ENCODE data around the gene TUBB1.
A peak's percentile ranks its signal among the peaks of the same experiment; 100 is the strongest.
"Not testable (repeated sequence)": the region's sequence is repeated elsewhere in the genome, so short reads cannot be mapped to it uniquely, and the experiment has no call there.

Gene TUBB1

DNA sequence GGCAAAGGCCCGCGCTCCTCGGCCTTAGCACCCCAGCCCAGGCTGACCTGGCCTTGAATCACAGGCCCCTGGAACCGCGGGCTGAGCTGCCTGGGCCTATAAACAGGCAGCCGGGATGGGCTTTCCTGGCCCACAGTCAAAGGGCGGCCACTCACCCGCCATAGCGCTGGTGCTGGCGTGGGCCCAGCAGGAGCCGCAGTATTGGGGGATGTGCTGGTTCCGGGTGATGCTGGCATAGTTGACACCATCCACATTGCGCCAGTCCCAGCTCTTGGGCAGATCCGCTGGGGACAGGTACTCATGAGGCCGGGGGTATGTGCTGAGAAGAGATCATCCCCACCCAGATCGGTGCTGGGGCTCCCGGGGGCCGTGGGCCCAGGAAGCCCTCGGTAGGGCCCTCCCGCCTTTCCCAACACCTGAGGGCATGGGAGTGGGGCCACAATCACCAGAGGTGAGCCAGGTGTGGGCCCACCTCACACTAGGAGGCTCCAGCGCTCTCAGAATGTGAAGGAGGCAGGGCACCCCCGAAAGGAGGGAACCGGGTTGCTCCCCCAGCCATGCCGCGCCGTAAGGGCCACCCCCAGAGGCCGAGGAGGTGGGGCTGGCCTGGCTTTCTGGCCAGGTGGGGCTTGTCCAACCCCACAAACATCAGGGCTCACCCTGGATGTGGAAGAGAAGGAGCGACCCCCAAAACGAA lies 12.9 kb upstream of the TUBB1 start:
- DNase-seq = no peak

DNA sequence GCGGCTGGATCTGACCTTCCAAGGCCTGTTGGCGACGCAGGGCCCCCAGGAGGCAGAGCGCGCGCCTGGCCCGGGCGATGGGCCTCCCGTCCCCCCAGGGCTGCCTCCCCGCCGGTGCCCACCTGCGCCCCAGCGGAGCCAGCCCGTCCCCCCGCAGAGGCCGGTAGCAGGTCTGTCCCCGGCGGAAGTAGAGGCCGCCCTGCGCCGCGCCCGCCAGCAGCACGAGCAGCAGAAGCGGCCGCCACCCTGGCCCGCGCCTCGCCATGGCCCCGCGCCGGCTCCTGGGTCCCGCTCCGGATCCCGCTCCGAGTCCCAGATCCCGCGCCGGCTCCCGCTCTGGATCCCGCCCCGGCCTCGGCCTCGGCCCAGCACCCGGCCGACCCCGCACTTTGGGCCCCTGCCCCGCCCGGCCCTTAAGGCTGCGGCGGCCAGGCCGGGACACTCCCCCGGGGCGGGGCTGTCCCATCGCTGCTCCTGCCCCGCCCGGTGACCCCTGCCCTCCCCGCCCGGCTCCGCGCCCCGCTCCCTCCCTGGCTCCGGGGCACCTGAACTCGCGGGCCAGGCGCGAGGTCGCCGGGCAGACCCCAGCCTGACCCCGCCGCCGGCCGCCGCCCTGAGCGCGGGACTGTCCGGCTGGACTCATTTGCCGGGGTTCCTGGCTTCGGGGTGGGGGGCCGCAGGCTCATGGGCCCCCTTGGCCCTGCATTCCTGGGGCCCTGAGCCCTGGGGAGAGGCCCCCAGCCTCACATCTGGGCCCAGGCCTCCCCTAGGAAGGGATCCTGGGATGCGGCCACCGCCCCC lies 12.2 kb upstream of the TUBB1 start, which contains the start of gene CTSZ:
Gene CTSZ (minus strand): TSS at position 391 of the 801 bp plus-strand sequence. CDS start 126 bp downstream, at position 265.
- peak in 4 of 5 experiments; percentile 17 to 69 (median 30) for DNase-seq

DNA sequence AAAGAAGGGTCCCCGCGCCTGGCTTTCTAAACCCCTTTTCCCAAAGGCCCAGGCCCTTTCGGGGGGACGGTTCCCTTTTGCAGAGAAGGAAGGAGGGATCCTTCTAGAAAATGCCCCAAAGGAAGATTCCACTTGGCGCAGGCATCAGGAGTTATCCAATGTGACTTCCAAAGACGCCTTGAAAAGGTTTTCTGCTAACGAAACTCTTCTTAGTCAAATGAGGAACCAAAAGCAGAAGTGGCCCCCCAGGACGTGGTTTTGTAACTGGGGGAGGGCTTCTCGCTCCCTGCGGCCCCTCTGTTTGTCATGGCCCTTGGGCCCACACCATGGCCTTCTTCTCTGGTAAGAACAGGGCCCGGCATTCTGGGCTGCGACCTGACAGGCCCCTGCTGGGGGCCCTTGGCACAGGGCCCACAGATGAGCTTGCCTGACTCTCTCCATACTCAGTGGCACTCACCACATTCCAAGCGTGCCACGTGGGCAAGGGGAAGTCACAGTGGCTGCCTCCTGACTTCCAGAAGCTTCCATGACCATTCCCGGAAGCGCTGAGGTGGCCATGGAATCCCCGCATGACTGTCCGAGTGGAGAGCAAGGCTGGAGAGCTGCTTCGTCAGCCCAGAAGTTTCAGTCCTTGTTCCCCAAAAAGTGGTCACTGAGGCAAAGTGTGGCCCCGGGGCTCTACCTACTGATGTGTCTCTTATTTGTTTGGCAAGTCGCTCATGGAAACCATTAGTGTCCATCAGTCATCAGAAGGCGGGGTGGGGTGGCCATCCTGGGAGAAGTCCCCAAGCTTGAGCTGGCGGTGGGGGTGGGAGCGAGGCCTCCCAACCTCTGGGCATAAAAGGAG lies 11.3 kb upstream of the TUBB1 start:
- DNase-seq = no peak

DNA sequence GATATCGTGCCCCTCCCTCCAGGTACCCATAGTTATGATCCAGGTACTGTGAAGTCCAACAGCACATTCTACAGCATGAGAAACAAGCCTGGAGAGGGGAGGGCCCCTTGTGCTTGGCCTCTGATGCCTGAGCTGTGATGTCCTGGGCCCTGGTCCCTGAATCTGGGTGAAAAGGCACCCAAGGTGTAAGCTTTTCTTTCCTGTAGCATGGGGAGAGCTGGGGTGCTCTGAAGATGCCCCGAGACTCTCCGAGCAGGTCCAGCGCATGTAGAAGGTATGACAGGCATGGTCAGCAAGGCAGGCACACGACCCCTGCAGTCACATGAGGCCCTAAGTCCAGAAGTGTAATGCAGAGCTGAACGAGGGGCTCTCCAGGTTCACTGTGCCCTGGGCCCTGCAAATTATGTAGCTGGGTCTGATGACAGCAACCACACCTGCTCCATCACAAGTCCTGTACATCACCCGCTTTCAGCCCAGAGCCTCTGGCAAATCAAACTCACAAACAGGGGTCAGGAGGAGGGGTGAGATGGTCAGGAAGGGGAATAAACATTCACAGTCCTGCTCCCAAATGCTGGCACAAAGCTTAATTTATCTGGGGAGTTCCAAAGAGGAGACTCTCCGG lies 10.4 kb upstream of the TUBB1 start:
- DNase-seq = no peak

DNA sequence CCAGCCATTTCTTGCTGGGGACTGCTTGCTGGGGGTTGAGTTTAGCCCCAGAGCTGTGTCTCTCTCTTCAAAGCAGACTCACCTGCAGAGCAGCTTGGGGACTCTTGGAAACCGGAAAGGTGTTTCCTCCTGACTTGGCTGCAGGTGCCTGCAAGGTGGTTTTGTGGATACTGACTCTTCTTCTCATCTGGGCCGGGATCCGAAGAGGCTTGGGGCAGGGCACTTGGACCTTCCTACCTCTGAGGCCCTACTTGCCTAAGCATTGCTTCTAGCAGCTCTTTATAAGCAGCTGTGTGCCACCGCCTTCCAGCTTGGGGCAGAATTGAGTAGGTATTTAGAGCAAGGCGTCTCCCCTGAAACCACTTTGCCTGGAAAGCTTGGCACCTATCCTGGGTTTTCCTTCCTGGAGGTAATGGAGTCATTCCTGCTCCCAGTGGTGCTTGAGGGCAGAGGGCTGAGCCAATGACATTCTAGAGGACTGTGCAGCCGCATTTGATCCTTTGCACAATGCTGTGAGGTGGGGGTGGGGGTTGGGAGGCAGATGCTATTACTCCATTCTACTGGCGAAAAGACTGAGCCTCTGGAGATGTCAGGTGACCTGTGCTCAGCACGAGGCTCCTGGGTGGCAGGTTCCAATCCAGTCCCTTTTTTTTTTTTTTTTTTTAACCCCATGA lies 8.8 kb upstream of the TUBB1 start:
- no peak for DNase-seq

DNA sequence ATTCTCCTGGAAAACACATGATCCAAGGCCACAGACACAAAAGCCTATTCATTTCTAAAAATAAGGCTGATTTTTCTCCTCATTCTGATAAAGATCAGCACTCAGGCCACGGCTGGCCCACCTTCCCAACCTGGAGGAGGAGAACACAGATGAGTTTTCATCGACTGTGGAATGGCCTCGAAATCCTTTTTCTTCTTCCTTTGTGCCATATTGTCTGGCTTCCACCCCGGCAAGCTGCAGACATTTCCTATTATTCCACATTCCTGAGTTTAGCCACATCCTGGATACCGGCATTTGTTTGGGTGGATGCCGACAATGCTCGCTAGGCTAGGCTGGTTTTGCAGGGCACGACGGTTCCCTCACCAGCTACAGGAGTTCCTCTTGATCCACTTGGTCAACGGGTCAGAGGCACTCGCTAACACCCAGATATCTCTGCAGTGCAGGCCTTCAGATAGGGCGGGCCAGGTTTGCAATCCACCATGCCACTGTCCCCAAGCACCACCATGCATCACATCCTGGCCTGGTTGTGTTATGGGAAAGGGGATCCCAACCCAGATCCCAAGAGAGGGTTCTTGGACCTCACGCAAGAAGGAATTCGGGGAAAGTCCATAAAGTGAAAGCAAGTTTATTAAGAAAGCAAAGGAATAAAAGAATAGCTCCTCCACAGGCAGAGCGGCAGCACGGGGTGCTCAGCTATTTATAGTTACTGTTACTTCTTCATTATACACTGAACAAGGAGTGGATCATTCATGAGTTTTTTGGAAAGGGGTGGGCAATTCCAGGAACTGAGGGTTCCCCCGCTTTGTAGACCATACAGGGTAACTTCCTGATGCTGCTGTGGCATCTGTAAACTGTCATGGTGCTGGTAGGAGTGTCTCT lies 8.0 kb upstream of the TUBB1 start:
- peak in 1 of 5 experiments; percentile 38 for DNase-seq

DNA sequence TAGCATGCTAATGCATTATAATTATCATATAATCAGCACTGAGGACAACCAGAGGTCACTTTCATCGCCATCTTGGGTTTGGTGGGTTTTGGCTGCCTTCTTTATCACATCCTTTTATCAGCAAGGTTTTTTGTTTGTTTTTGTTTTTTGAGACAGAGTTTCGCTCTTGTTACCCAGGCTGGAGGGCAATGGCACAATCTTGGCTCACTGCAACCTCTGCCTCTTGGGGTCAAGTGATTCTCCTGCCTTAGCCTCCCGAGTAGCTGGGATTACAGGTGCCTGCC lies 7.4 kb upstream of the TUBB1 start:
- DNase-seq = not testable (repeated sequence)

DNA sequence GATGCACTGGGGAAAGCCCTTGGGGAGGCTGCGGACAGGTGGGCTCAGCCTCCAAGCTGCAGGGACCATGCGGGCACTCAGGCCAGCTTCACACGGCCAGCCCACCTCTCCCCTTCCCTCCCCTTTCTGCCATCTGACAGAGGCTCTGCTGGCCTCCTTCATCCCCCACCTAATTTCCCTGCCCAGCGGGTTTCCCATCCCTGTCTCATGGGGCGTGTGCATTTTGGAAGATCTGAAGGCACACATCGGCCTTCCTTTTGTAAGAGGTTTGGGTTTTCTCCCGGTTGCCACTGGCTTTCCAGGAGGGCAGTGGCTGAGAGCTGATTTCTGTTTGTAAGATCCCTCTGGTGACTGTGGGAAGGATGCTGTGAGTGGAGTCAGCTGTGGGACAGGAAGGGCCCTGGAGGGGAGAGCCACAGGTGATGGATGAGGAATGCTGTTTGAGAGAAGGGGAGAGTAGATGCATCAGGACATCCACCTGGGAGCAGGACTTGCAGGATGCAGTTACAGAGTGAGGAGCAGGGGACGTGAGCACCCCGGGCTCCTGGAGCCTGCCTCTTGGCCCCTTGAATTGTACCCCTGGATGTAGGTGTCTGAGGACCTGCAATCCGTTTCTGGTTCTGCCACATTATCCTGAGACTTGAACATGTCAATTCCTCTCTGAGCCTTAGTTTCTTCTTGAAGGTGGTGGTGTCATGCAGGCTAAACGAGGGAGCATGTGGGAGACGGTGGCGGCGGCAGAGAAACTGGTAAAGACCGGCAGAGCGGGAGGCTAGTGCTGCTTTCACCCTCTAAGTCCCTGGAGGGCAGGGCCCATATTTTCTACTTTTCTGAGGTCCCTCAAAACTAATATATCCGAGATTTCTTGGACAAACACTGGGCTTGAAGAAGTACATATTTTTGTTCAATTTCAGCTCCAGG lies 5.9 kb upstream of the TUBB1 start:
- DNase-seq = no peak

DNA sequence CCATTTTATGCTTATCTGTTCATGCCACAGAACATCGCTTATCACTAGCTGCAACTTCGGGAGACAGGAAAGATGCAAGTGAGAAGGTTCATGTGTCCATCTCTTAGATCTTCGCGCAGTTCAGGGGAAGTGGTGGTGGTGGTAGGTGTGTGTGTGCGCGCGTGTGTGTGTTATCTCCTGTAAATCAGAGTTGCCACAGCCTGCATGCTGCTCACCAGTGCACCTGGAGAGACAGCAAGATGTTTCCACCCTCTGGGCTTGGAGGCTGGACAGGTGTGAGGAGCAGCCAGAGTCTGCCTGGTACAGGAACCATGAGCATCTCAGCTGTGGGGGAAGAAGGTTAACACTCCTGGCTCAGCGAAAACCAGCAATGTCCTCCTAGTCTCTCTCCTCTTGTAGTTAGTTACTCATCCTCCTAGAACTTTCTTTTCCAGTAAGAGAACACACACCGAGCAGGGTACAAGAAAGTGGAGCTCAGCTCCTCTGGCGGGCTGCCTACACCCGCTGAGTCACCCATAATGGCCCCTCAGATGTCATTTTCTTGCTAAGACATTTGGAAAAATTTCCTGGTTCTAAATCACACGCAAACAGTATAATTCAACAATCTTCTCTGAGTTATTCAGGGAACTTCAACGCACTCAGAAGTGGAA lies 5.1 kb upstream of the TUBB1 start:
- peak in 2 of 5 experiments; percentile 47 to 93 for DNase-seq

DNA sequence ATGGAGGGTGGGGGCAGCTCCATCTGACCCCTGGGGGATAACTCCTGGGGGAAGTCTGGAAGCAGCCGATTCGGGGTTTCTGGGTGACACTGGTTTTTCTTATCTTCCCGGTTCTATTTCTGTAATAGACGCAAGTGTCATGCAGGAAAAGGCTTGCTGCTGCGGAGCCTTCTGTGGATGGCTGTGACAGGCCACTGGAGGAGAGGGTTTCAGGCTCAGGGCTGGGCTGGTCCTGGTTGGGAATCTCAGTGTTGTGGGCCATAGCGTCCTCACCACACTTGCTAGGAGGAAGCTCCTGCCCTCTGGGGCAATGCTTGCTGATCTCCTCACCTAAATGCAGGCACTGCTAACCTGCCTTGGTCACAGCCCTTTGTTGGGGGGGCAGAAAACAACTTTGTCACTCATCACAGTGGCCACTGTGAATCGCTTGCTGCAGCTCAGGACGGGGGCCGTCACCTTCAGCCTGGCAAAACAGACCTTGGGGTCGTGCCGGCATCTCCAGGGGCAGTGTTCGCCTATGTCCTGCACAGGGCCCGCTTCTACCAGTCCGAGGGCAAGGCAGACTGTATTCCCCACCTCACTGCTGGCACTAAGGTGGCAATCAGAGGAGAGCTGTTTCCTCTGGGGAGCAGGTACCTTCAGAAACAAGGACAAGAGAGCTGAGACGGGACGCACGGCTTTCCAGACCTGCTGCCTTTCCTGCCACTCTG lies 4.4 kb upstream of the TUBB1 start:
- no peak for DNase-seq

DNA sequence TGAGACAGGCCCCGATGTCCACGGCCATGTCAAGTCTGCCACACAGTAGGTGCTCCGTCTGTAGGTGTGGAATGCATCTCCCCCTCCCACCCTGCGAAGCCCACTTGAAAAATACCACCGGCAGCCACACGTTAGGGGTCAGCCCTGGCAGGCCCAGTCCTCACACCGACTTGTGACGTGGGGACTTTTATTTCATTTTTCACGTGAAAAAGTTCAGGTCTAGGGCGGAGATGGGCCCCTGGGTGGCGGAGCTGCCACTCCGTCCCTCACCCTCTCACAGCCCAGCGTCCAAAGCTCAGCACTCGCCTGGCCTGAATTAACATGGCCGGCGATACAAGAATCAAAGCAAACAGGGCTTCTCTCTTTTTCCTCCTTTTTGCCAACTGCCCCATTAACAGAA lies 3.8 kb upstream of the TUBB1 start:
- DNase-seq = no peak

DNA sequence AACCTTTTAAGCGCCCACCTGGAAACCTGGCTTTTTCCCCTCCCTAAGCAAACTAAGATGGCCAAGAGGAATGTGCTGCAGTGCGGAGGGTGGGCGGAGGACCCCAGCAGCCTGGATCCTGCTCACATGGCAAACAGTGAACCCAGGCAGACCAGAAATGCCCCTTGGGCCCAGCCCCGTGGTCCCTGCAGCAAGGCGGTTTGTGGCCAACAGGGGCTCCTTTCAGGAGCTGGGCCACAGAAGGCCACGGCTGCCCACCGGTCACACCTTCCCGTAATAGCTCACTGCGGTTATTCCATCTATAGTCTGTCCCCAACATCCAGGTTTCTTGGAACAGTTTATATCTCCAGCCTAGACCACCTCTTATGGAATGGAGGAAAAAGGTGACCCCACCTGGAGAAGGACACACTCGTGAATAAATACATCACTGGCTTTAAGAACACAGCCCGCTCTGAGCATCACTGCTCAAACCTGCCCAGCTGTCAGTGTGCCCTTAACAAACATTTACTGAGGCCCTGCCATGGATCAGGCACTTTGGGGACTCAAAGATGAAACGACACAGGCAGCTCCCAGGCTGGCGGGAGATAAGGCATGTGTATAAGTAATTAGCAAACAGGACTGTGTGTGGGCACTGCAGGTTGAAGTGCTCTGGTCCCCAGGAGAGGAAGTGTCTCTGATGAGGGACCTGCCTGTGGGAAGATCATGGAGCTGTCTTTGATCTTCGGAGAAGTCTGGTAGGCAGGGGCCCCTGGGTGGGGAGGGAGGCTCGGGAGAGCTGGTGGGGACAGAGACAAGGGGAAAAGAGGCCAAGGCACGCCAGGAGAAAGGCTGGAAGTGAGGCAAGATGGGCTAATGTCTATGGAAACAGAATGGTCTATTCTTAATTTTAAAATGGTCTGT lies 3.2 kb upstream of the TUBB1 start:
- DNase-seq = no peak

DNA sequence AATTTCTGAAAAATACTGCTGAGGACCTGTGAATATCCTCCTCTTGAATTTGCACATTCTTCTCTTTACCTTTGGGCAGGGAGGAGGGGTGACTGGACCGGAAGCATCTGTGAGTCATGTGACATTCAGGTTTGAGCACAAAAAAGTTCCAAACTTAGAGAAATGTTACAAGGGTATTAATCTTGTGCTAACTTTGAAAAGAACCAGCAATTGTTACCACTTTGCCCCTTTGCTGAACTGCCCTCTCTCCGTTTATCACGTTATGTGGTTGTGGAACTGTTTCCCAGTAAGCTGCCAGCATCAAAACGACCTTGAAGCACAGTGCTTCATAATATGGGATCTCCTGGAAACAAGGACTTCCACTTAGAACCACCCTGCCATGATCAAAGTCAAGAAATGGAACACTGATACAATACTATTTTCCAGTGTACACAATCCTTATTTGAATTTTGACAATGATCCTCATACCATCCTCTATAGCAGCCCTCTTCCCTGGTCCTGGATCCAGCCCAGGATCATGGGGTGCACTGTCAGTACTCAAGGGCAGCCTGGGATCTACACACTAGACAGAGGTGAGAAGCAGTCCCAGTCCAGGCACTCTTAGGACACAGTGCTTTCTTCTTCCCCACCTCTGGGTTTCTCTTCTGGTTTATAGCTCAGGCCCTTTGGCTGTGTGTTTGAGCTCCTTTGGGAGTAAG lies 2.3 kb upstream of the TUBB1 start:
- DNase-seq = peak in 1 of 5 experiments; percentile 35

DNA sequence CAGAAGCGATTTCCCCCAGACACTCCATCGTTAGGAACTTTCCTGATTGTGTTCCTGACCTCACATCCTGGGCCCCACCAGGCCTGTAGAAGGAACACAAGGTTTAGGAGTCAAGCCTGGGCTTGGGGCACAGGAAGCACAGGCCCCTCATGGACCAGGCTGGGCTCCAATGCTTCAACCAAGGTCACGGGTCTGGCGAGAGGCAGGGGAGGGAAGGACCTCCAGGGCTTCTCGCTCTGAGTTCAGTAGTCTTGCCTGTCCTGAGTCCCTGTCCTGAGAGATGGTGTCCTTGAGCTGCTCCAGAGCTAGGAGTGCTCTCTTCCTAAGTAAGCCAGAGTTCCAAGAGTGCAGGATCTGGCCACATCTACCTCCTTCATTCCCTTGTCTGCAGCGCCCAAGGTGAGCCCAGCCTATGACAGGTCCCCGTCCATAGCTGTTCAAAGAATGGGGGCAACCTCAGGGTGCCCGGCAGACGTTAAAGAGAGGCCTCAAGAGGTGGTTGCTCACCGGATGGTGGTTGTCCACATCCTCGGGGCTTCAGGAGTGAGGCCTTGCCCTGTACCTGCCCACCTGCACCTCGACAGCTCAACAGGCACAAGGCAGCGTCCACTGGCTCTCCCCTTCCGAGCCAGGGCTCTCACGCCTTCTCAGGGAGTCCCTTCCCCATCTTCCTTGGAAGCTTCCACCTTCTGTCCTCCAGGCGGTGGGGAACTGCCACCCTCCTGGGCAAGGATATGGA lies 1.6 kb upstream of the TUBB1 start:
- no peak for DNase-seq

DNA sequence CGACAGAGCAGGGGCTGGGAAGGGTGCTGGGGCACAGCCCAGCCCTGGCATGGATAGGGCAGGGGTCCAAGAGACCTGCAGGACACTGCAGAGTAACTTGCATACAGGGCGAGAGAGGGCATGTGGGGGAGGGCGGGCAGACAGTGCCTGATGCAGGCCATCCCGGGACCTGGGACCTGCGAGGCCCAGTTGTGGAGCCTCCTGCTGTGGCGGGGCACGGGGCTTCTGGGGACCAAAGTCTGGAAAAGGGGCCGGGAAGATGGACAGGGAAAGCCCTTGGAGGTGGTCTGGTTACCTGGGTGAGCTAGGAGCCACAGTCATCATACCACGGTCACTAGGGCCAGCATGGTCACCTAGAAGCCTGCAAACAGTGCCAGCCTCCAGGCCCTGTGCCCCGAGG lies 412 bp upstream of the TUBB1 start:
- DNase-seq = no peak

DNA sequence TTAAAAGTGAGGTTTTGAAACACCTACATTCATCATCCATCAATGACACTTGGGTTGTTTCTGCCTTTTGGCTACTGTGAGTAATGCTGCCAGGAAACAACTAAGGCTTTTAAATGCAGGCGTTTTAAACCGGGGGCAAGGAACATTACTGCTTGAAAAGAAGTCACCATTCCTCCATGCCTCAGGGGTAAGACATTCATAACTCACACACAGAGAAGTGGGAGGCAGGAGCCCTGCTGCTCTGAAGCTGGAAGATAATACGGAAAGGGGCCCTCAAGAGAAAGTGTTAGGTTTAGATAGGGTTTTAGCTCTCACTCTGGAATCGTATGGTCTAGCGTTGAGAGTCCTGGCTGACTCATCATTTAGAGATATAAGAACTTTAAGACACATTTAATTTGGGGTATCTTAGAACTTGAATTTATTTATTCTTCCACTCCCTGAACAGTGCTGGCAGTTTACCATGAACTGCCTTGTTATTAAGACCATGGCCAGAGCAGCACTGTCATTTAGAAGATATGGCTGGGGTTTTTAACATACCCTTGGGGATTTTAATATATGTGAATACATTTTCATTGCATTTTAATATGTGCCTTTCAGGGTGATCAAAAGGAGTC lies 1.8 kb downstream of the TUBB1 start:
- no peak for DNase-seq
